Coronary artery (tissue), 2 donors: ENCODE data around the gene SPATA2.
"Not testable (repeated sequence)": the region's sequence is repeated elsewhere in the genome, so short reads cannot be mapped to it uniquely, and the experiment has no call there.

ENCODE experiments used
- DNase-seq: peaks from one replicate; pipeline ENCODE4 v3.0.0-alpha.2; 2017; ENCODE audit warnings: low spot score
- H3K27ac ChIP-seq, 2 donors: fragments of 200-600 bp; sonication (generic); one replicate each; pipeline ENCODE4 v1.5.1; 2016 to 2019
- H3K4me3 ChIP-seq: fragments of 200-600 bp; sonication (generic); 2 replicates; pipeline ENCODE4 v1.5.1; 2016; ENCODE audit warnings: mild to moderate bottlenecking, moderate library complexity
- TF ChIP-seq, protein P1 (sequence below): fragments of 200-600 bp; sonication (generic); IDR thresholded peaks from one replicate; pipeline ENCODE4 v1.5.1; 2019; ENCODE audit warnings: antibody characterized with exemption

Gene SPATA2

DNA sequence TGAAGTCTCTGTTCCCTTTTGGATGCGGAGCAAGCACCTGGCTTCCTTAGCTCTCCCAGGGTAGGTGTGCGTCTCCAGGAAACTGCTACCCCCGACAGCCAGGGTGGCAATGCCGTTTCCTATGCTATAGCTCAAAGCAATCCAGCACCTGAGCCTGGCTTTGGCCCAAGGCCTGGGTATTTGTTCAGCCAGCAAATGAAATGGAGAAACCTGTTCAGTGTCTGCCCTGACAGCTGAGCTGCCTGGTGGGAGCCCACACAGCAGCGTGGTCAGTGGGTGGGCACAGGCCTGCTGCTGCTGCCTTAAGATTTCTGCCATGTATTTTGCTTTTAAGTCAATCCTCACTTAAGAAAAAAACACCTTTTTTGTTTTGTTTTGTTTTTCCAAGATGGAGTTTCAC, 13.7 kb downstream of the SPATA2 start:
- no peak overlapping the region for H3K27ac ChIP-seq
- TF ChIP-seq, protein P1, sequence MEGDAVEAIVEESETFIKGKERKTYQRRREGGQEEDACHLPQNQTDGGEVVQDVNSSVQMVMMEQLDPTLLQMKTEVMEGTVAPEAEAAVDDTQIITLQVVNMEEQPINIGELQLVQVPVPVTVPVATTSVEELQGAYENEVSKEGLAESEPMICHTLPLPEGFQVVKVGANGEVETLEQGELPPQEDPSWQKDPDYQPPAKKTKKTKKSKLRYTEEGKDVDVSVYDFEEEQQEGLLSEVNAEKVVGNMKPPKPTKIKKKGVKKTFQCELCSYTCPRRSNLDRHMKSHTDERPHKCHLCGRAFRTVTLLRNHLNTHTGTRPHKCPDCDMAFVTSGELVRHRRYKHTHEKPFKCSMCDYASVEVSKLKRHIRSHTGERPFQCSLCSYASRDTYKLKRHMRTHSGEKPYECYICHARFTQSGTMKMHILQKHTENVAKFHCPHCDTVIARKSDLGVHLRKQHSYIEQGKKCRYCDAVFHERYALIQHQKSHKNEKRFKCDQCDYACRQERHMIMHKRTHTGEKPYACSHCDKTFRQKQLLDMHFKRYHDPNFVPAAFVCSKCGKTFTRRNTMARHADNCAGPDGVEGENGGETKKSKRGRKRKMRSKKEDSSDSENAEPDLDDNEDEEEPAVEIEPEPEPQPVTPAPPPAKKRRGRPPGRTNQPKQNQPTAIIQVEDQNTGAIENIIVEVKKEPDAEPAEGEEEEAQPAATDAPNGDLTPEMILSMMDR: no peak
- no peak overlapping the region for H3K4me3 ChIP-seq
- DNase-seq: no peak

DNA sequence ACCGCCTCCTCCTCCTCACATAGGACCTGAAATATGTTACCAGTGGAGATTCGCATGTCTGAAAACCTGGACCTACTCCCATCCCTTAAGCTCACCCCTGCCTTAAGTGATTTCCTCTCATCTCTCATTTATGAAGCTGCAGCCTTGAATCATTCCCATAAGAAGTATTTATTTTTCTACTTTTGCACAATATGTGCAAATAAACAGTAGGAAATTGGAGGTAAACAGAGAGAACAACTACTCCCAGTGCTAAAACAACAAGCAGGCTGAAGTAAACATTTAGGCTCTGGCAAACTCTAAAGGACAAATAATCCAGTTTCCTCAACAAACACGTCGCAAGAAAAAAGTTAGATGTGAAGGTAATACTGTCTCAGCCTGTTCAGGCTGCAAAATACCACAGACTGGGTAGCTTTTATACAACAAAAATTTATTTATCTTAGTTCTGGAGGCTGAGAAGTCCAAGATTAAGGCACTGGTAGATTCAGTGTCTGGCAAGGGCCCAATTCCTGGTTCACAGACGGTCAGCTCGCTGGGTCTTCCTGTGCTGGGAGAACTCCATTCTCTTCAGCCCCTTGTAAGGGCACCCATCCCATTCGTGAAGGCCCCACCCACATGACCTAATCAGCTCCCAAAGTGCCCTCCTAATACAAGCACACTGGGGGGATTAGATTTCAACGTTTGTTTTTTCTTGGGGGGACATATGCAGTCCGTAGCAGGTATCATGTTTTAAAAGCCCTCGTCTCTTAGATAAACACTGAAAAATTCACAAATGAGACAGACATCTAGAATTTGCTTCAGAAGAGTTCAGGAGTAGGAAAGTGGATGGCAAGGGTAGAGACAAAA, 15.6 kb downstream of the SPATA2 start:
- no peak overlapping the region for H3K27ac ChIP-seq
- no peak overlapping the region for H3K4me3 ChIP-seq
- TF ChIP-seq, protein P1: no peak
- DNase-seq: no peak

DNA sequence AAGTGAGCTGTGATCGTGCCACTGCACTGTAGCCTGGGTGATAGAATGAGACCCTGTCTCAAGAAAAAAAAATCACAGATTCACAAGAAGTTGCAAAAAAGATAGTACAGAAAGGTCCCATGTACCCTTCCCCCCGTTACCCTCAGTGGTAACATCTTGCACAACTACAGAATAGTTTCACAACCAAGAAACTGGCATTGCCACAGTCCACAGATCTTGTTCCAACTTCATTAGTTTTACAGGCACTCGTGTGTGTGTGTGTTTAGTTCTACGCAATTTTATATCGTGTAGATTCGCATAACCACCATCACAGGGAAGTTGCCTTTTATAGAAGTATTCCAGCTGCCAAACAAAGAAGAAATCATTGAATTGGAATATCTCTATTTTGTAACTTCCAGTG, 19.1 kb downstream of the SPATA2 start:
- Histone ChIP-seq H3K4me3 (no peak overlapping the region), H3K27ac (no peak overlapping the region)
- TF ChIP-seq, protein P1: no peak
- DNase-seq: no peak

DNA sequence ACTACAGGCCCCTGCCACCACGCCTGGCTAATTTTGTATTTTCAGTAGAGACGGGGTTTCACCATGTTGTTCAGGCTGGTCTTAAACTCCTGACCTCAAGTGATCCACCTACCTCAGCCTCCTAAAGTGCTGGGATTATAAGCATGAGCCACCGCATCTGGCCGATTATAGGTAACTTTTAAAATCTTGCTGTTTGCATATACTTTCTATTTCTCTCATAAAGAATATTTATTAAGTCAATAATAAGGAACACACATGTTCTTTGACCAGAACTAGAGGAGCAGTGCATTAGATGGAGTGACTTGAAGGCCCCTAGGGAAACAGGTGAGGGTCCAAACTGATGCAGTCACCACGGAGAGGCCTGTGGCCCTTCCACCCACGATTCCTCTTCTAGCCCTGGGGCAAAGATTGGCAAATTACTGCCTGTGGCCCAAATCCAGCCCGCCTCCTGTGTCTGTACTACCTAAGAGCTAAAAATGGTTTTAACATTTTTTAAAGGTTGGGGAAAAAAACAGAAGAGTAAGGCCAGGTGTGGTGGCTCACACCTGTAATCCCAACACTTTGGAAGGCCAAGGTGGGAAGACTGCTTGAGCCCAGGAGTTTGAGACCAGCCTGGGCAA, 19.7 kb downstream of the SPATA2 start:
- H3K27ac ChIP-seq, H3K4me3 ChIP-seq, DNase-seq: not testable (repeated sequence)

DNA sequence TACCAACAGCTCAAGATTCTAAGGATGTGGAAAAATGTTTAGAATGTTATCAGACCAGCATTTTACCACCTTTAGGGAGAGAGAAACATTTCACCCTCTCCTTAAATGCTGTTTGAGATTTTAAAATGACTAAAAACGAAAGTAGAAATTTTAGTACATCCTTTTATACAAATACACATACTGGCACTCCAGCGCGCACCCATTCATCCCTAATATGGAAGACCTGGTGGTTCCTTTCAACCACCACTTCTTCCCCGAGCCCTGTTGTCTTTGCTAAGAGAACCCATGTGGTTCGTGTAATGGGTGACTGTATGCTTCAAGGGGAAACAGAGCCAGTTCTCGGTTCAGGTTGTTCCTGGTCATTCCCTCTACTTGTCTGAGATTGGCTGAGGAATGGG, 21.3 kb downstream of the SPATA2 start:
- TF ChIP-seq, protein P1: no peak
- Histone ChIP-seq H3K27ac (no peak overlapping the region), H3K4me3 (peak overlapping the region; percentile 37)
- DNase-seq: no peak

DNA sequence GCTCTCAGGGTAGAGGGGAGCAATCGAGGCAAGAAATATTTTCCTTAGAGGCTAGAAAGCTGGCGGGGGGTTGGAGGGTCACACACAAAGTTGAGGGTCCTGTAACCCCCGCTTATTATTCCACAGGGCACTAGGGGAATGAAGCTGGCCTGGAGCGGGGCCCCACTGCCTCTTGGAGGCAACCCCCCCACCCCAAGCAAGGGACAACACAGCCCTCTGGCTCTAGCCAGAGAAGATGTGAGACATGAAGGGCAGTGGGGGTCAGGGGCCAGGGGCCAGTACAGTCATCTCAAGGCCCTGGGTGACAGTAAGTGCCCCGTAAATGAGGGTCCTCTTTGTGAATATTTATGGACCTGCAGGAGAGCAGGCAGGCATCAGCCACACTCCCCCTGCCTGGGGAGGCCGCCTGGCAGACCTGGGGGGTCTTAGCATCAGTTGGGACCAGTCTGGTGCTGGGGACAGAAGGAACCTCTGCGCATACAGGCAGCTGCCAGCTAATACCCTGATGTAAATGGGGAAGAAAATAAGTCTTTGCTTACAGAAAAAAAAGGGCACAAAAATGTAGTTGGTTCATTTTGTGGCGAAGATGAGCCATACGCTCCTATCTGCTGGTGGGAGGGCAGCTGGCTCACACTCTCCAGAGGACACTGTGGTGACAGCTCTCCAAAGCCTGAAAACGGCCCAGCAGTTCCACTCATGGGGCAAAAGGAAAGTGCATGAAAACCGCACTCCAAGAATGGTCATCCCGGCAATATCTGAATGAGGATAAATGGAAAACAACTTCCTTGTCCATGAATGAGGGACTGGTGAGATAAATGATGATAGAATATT, 21.9 kb downstream of the SPATA2 start:
- Histone ChIP-seq H3K27ac (no peak overlapping the region), H3K4me3 (peak overlapping the region; percentile 37)
- TF ChIP-seq, protein P1: no peak
- DNase-seq: no peak

DNA sequence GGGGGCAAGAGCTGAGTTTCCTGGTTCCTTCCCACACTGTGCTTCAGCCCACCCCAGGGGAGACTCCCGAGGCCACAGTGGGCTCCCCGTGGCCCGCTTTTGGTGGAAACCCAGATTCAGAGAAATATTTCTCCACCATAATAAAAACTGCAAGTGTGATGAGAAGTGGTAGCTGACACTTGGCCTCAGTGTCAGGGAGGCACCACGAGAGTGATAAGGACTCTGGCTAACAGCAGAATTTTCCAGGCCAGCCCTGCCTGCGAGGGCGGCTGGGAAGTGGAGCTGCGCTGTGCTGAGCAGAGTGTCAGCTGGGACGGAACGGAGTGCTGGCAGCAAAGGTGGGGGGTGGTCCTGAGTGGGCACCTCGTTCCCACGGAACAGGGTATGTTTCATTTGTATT, 22.5 kb downstream of the SPATA2 start:
- DNase-seq: no peak
- peak overlapping the region; percentile 37 for H3K4me3 ChIP-seq
- TF ChIP-seq, protein P1: no peak
- no peak overlapping the region for H3K27ac ChIP-seq
